Left lung (tissue), 10 donors: ENCODE results near the gene SORBS1. TPM values are rescaled to one million over a fixed set of nuclear protein-coding genes. Genes with fewer than 3 reads are reported as not detected.

Experiments used
- ATAC-seq: fragments of 200-7000 bp; cut with Tn5 transposase; one replicate; pipeline ENCODE4 v1.9.1; 2020; ENCODE audit warnings: moderate library complexity
- DNase-seq, 4 donors: peaks; one replicate each; pipeline ENCODE4 v3.0.0-alpha.2; 2013 to 2020
- H3K27ac ChIP-seq, 2 donors: fragments of 200-600 bp; sonication (generic) in 1 of 2; one replicate each; pipeline versions ENCODE4 v1.5.0 to v1.8.0; 2020 to 2021
- H3K27me3 ChIP-seq, 2 donors: fragments of 200-600 bp; sonication (generic) in 1 of 2; one replicate each; pipeline versions ENCODE4 v1.5.0 to v1.8.0; 2020 to 2021
- H3K36me3 ChIP-seq, 2 donors: fragments of 200-600 bp; sonication (generic) in 1 of 2; one replicate each; pipeline versions ENCODE4 v1.5.0 to v1.8.0; 2020 to 2021
- H3K4me1 ChIP-seq, 2 donors: fragments of 200-600 bp; one replicate each; pipeline ENCODE4 v1.8.0; 2021
- H3K4me3 ChIP-seq, 2 donors: fragments of 200-600 bp; sonication (generic) in 1 of 2; one replicate each; pipeline versions ENCODE4 v1.5.0 to v1.8.0; 2020 to 2021; ENCODE audit warnings: mild to moderate bottlenecking in 1 of 2
- H3K9me3 ChIP-seq, 2 donors: fragments of 200-600 bp; sonication (generic) in 1 of 2; one replicate each; pipeline versions ENCODE4 v1.5.0 to v1.8.0; 2020 to 2021
- CTCF ChIP-seq, 2 donors: fragments of 200-600 bp; sonication (generic) in 1 of 2; IDR thresholded peaks; one replicate each; pipeline versions ENCODE4 v1.5.0 to v1.8.0; 2021; ENCODE audit warnings: antibody characterized with exemption in 2 of 2
- intact Hi-C, 2 donors: fragments of 100-400 bp; cut with DNase I; formaldehyde crosslinking; loops; one replicate each; pipeline versions ENCODE4 v1.11.2 to v1.14.2; 2022
- polyA plus RNA-seq, 6 donors: library from polyadenylated mRNA; unstranded; fragments of 120-200 nt; gene quantifications; one replicate each; pipeline ENCODE4 v1.2.1, GENCODE V29; 2013; ENCODE audit not compliant: insufficient read length in 6 of 6
- total RNA-seq, 2 donors: library from RNA; stranded (reverse); fragmentation: NEBNext Ultra II Directional; extraction: Animal tissue kit (Norgen Biotek cat#: 25700); gene quantifications; one replicate each; pipeline ENCODE4 v1.2.1, GENCODE V29; 2021
- donor health status: DM: no; HTN: yes; CAD: no.
- donor health status: DM: no; HTN: no; CAD: no.

SORBS1 gene
- total and polyA plus RNA-seq, 8 donors: 23.3 to 52.7 (median 36.4) TPM

DNA sequence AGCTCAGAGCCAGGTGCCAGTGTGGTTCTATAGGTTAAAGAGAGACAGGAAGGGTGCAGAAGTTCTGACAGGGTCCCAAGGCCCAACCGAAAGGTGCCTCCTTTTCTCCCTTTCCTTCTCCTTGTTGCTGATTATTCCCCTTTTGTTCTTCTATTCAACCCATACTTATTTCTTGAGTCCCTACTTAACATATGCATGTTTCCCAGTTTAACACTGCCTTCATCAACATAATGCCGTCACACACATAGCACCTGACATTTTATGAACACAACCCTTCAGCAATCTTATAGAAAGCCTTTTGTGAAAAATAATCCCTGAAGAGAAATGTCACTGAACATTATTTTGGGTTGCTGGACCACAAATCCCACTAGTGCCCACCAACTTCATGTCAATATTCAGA lies 39.1 kb downstream of the SORBS1 start:
- Histone ChIP-seq H3K27ac (no peak overlapping the region), H3K27me3 (no peaks in the 10 kb centered on the region), H3K4me3 (no peak overlapping the region), H3K36me3 (no peaks in the 10 kb centered on the region), H3K9me3 (no peaks in the 10 kb centered on the region), H3K4me1 (no peaks in the 10 kb centered on the region)
- no peak for DNase-seq
- TF ChIP-seq CTCF (IDR thresholded peaks at IDR 0.05): no peak
- intact Hi-C loops: no loop called here
- no peak for ATAC-seq

DNA sequence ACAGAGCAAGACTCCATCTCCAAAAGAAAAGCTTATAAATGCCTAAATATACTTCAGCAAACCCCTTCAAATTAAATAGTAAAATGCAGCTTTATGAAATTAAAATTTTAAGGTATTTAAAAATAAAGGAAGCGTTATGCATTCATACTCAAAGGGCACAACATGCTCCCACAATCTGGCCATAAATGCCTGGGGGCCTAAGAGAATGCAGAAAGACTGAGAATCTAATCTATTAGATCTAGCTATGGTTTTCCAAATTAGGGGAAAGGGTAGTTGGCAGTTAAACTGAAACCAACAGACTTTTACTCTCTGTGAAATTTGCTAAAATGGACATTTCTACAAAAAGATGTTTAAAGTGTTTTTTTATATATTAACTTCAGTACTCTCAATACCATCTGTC lies 40.6 kb downstream of the SORBS1 start:
- no peak overlapping the region for H3K4me3 ChIP-seq
- no peak for ATAC-seq
- intact Hi-C loops: no loop called here

GRCh38 chr10:95518455-95519452 lies 42.4 kb downstream of the SORBS1 start:
- H3K9me3 ChIP-seq: no peaks in the 10 kb centered on the region
- H3K27me3 ChIP-seq: no peaks in the 10 kb centered on the region
- ATAC-seq (no peak), DNase-seq (no peak)
- no peak overlapping the region for H3K4me3 ChIP-seq
- no peak for TF ChIP-seq CTCF (IDR thresholded peaks at IDR 0.05)
- intact Hi-C loops: no loop called here
- H3K27ac ChIP-seq: no peak overlapping the region
- no peaks in the 10 kb centered on the region for H3K36me3 ChIP-seq
- H3K4me1 ChIP-seq: peaks cover 0 to 2% of the 10 kb centered on the region in 2 donors

More for the DNA sequence above, 40.6 kb downstream of the SORBS1 start:
- DNase-seq: no peak
- no peak for TF ChIP-seq CTCF (IDR thresholded peaks at IDR 0.05)
- no peaks in the 10 kb centered on the region for H3K9me3 ChIP-seq
- no peak overlapping the region for H3K27ac ChIP-seq
- no peaks in the 10 kb centered on the region for H3K27me3 ChIP-seq
- H3K36me3 ChIP-seq: no peaks in the 10 kb centered on the region
- no peaks in the 10 kb centered on the region for H3K4me1 ChIP-seq

- Histone ChIP-seq H3K9me3 (no peaks in the 10 kb centered on the region), H3K4me1 (peaks cover 0 to 5% of the 10 kb centered on the region in 2 donors), H3K27me3 (no peaks in the 10 kb centered on the region), H3K36me3 (no peaks in the 10 kb centered on the region), H3K27ac (no peak overlapping the region), H3K4me3 (no peak overlapping the region)
- intact Hi-C loops: no loop called here
- TF ChIP-seq CTCF (IDR thresholded peaks at IDR 0.05): no peak
- DNase-seq (no peak), ATAC-seq (peak; percentile 16)
Observed at GRCh38 chr10:95517536-95518454, 43.4 kb downstream of the SORBS1 start.
